Neural progenitor cell (in vitro differentiated cells): ENCODE data around the gene FRAS1.

Experiments
- EZH2 ChIP-seq: fragments of 200-600 bp; sonication (generic); IDR thresholded peaks from 2 replicates; pipeline ENCODE4 v1.6.1; 2017; ENCODE audit warnings: antibody characterized with exemption, mild to moderate bottlenecking, moderate library complexity
- EZH2phosphoT487 ChIP-seq: fragments of 200-600 bp; sonication (generic); IDR thresholded peaks from 2 replicates; pipeline ENCODE4 v1.6.1; 2017; ENCODE audit warnings: antibody characterized with exemption
- TF ChIP-seq, protein P1 (sequence below): fragments of 200-600 bp; sonication (generic); IDR thresholded peaks from 2 replicates; pipeline ENCODE4 v1.5.1; 2017; ENCODE audit warnings: antibody characterized with exemption, mild to moderate bottlenecking

DNA sequence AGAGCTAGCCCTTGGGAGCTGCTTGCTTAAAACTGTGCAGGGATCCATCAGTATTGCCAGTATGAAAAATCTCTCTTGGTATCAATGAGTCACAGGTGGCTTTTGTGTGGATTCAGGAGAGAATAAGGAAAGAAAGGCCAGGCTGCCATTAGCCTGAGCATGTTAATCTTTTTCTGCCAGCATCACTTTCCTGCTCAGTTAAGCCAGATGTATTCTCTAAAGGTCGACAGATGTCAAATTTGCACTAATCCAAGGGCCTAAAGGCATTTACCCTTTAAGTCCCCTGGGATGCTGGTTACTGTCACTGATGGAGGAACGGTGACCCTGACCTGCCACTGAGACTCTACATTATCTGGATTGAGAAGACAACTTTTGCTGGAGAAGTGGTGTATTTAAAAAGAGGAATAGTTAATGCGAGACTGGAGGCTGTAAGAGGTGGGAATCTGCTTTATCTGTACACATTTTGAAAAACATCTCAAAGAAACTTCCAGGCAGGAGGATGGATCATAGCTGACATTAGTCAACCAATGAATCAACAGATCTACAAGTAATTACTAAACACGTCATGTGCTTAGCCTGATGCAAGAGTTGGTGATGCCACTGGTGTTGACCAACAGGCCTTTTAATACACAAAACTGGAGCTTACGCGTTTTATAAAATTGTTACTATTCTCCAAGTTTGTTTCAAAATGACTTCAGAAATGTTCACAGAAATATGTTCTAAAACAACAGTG, 253.1 kb downstream of the FRAS1 start:
- TF ChIP-seq, protein P1, sequence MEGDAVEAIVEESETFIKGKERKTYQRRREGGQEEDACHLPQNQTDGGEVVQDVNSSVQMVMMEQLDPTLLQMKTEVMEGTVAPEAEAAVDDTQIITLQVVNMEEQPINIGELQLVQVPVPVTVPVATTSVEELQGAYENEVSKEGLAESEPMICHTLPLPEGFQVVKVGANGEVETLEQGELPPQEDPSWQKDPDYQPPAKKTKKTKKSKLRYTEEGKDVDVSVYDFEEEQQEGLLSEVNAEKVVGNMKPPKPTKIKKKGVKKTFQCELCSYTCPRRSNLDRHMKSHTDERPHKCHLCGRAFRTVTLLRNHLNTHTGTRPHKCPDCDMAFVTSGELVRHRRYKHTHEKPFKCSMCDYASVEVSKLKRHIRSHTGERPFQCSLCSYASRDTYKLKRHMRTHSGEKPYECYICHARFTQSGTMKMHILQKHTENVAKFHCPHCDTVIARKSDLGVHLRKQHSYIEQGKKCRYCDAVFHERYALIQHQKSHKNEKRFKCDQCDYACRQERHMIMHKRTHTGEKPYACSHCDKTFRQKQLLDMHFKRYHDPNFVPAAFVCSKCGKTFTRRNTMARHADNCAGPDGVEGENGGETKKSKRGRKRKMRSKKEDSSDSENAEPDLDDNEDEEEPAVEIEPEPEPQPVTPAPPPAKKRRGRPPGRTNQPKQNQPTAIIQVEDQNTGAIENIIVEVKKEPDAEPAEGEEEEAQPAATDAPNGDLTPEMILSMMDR: no peak
- no peak for TF ChIP-seq EZH2
- TF ChIP-seq EZH2phosphoT487: no peak
